ENCODE results near the gene SLC6A3.
"Not testable (repeated sequence)": the region's sequence is repeated elsewhere in the genome, so short reads cannot be mapped to it uniquely, and the experiment has no call there.

Gene SLC6A3

DNA sequence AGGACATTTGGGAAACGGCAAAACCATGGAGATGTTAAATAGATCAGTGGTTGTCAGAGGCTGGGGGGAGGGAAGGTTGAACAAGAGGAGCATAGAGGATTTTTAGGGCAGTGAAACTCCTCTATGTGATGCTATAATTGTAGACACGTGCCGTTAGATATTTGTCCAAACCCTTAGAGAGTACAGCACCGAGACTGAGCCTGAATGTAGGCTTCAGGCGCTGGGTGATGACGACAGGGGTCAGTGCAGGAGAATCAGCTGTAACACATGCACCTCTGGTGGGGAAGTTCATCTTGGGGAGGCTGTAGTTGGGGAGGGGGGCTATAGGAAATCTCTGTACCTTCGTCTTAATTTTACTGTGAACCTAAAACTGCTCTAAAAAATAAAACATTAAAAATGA, 78.1 kb downstream of the SLC6A3 start:
- no peak for DNase-seq (ENCODE audit: extremely low read depth, low read depth)
- TF ChIP-seq, protein P1, sequence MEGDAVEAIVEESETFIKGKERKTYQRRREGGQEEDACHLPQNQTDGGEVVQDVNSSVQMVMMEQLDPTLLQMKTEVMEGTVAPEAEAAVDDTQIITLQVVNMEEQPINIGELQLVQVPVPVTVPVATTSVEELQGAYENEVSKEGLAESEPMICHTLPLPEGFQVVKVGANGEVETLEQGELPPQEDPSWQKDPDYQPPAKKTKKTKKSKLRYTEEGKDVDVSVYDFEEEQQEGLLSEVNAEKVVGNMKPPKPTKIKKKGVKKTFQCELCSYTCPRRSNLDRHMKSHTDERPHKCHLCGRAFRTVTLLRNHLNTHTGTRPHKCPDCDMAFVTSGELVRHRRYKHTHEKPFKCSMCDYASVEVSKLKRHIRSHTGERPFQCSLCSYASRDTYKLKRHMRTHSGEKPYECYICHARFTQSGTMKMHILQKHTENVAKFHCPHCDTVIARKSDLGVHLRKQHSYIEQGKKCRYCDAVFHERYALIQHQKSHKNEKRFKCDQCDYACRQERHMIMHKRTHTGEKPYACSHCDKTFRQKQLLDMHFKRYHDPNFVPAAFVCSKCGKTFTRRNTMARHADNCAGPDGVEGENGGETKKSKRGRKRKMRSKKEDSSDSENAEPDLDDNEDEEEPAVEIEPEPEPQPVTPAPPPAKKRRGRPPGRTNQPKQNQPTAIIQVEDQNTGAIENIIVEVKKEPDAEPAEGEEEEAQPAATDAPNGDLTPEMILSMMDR (IDR thresholded peaks at IDR 0.05; ENCODE audit: low read depth, low read length, missing control alignments) = no peak
- H3K4me3 ChIP-seq (replicated peaks; ENCODE audit: low read depth, low read length) = no peak overlapping the region

DNA sequence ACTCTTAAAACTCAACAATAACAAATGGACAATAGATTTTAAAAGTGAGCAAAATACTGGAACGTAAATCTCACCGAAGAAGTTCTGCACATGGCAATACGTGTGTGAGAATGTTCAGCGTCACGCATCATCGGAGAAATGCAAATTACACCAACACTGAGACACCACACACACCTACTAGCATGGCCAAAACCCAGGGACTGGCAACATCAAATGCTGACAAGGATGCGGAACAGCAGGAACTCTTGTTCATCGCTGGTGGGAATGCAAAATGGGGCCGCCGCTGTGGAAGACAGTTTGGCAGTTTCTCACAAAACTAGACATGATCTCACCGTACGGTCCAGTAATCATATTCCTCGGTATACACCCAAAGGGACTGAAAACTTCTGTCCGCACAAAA, 78.7 kb downstream of the SLC6A3 start:
- no peak for DNase-seq (ENCODE audit: extremely low read depth, low read depth)
- TF ChIP-seq, protein P1 (IDR thresholded peaks at IDR 0.05; ENCODE audit: low read depth, low read length, missing control alignments) = no peak
- no peak overlapping the region for H3K4me3 ChIP-seq (replicated peaks; ENCODE audit: low read depth, low read length)

DNA sequence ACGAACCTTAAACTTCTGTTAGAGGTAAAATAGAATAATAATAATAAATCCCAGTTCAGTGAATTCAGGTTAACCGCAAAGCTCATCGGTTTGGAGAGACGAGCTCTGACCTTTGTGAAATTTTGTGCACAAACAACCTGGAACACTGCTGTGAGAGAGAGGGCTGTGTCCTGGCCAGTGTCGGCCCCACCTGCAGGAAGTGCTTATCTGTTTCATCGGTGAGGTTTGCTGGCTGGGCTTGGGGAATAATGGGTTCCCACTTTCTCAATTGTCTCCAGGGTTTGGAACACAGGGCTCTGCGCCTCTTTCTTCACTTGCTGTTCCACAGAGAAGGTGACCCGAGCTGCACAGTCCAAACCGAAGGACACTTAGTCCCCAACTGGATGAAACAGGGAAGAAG, 81.0 kb downstream of the SLC6A3 start:
- H3K4me3 ChIP-seq (replicated peaks; ENCODE audit: low read depth, low read length) = no peak overlapping the region
- TF ChIP-seq, protein P1 (IDR thresholded peaks at IDR 0.05; ENCODE audit: low read depth, low read length, missing control alignments) = no peak
- no peak for DNase-seq (ENCODE audit: extremely low read depth, low read depth)

DNA sequence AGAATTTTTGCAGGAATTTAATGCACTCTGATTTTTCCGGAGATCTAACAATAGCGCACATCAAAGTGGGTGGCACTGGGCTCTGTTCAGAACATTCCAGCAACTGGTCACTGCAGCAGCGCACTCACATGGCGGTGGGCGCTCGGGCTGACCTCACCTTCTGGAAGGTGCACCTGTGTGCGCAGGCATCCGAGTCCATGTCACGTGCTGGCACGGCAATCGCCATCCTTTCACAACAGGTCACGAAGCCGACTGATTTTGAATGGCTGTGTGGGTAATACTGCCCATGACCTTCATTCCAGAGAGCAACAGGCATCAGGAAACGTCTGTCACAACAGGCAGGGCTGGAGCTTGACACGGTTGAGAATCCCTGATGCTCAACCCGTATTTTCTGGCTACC, 81.7 kb downstream of the SLC6A3 start:
- no peak for DNase-seq (ENCODE audit: extremely low read depth, low read depth)
- no peak overlapping the region for H3K4me3 ChIP-seq (replicated peaks; ENCODE audit: low read depth, low read length)
- TF ChIP-seq, protein P1 (IDR thresholded peaks at IDR 0.05; ENCODE audit: low read depth, low read length, missing control alignments) = no peak

DNA sequence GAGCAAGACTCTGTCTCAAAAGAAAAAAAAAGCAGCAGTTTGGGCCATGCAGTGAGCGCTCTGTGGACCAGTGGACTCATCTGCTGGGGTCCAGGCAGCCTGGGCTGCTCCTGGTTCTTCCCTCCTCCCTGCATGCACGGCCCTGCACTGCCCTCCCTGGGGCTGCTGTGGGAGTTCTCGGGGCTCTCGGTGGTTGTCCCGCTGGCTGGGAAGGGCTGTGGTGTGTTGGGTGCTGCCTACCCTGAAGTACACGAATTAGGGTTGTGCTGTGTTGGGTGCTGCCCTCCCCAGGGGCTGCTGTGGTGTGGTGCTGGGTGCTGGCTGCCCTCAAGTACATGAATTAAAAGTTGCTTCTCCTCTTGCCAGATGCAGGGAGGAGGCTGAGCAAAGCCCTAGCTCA, 82.1 kb downstream of the SLC6A3 start:
- TF ChIP-seq, protein P1 (IDR thresholded peaks at IDR 0.05; ENCODE audit: low read depth, low read length, missing control alignments) = no peak
- no peak for DNase-seq (ENCODE audit: extremely low read depth, low read depth)
- no peak overlapping the region for H3K4me3 ChIP-seq (replicated peaks; ENCODE audit: low read depth, low read length)

DNA sequence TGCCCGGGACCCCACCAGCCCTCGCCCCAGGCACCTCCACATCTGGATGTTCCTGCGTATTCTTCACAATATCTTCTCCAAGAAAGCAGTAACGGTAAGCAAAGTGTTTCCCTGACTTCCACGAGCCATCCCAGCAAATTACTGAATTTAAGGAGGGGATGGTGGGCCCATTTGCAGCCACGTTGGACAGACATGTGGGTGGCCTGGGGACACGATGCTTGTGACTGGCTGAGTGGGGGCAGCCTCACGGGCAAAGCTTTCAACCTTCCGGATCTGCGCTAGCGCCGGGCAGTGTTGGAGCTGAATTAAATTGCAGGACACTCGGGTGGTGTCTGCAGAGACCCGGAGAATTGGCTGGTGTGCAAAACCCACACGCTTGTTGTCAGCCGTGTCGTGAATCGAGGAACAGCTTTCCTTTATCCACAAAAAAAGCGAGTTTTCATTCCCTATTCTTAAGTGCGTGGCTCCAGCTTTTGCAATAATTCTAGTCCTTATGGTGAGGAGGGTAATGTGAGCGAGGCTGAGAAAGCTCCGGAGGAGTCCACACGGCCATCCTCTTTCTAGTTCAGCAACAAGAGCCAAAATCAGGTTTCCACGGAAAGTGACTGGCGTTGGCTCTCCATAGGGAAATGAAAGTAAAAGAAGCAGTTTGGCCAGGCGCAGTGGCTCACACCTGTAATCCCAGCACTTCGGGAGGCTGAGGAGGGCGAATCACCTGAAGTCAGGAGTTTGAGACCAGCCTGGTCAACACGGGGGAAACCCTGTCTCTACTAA, 82.8 kb downstream of the SLC6A3 start:
- DNase-seq (ENCODE audit: extremely low read depth, low read depth) = no peak
- TF ChIP-seq, protein P1 (IDR thresholded peaks at IDR 0.05; ENCODE audit: low read depth, low read length, missing control alignments) = no peak
- H3K4me3 ChIP-seq (replicated peaks; ENCODE audit: low read depth, low read length) = no peak overlapping the region

DNA sequence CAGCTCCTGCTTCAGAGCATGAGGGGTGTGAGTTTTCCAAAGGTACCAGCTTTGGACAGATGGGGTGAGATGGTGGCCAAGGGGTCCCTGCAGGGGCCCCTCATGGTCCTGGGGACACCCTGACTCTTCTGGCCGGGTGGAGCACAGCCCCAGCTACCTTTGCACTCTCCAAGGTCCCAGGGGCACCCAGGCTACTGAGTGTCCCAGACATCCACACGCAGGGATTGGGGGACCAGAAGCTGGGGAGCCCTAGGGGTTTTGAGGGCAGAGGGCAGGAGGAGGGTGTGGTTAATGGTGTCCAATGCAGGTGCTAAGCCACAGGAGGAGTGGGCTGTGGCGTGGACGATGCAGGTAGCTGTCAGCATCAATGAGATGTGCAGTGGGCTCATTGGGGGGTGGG, 84.4 kb downstream of the SLC6A3 start:
- DNase-seq (ENCODE audit: extremely low read depth, low read depth) = no peak
- no peak overlapping the region for H3K4me3 ChIP-seq (replicated peaks; ENCODE audit: low read depth, low read length)
- TF ChIP-seq, protein P1 (IDR thresholded peaks at IDR 0.05; ENCODE audit: low read depth, low read length, missing control alignments) = no peak

DNA sequence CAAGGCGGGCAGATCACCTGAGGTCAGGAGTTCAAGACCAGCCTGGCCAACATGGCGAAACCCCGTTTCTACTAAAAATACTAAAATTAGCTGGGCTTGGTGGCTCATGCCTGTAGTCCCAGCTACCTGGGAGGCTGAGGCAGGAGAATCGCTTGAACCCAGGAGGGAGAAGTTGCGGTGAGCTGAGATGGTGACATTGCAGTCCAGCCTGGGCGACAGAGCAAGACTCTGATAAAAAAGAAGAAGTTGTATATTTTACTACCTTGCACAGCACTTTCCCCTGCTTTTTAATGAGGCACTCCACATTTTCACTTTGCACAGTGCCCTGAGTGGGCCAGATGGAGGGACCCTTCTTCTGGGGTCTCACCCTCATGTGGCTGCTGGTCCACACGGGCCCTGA, 84.9 kb downstream of the SLC6A3 start:
- DNase-seq (ENCODE audit: extremely low read depth, low read depth); H3K4me3 ChIP-seq (replicated peaks; ENCODE audit: low read depth, low read length): not testable (repeated sequence)
